Uterus (tissue), 2 donors: ENCODE measurements around the gene PBOV1.

Source experiments
- CTCF ChIP-seq, 4 experiments: fragments of 200-600 bp in 2 of 4; fragments of 450-650 bp in 2 of 4; sonication (generic) in 2 of 4; IDR thresholded peaks; one replicate each; pipeline ENCODE4 v1.5.1; 2016 to 2019; ENCODE audit warnings: antibody characterized with exemption in 4 of 4, mild to moderate bottlenecking in 2 of 4, moderate library complexity in 1 of 4
- POLR2A ChIP-seq, 2 donors: fragments of 450-650 bp; IDR thresholded peaks; one replicate each; pipeline ENCODE4 v1.6.1; 2016; ENCODE audit warnings: antibody characterized with exemption in 2 of 2, mild to moderate bottlenecking in 1 of 2, moderate library complexity in 1 of 2

- TF ChIP-seq CTCF (IDR thresholded peaks at IDR 0.05) = no peak
- no peak for TF ChIP-seq POLR2A (IDR thresholded peaks at IDR 0.05)
Observed at GRCh38 chr6:138204303-138204702, 14.0 kb downstream of the PBOV1 start.
